ENCODE data around the gene THRAP3.

Gene THRAP3

DNA sequence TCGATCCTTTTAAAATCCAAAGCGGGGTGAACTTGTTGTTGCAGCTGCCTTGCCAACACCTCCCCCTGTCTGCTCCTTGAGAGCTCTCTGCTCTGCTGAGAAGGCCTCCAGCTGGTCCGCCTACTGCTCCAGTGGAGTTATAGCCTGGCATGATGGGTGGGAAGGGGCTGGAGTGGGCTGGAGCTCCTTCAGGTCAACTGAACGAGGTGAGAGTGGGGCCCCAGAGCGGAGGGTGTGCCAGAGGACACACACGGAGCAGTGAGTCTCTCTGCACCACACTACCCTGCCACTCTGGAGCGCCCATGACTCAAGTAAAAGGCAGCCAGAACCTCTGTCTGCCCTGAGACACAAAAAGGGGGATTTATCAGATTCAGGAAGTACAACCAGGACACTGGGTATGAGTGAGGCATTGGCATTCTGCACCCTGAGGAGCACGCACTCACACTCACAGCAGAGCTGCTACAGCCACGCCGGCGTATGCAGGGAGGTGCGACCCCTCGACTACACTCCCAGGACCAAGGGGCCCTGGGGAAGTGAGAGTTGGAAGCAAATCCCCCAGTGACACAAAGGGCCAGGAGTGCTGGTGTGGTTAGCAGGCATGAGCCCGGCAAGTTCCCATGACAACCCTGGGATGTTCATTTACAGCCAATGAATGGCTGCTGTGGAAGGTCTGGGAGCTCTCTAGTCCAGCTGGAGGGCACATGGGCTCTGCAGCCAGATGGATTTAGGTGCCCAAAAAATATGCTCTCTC, 127.2 kb downstream of the THRAP3 start:
- no peak for DNase-seq (ENCODE audit: low spot score)

DNA sequence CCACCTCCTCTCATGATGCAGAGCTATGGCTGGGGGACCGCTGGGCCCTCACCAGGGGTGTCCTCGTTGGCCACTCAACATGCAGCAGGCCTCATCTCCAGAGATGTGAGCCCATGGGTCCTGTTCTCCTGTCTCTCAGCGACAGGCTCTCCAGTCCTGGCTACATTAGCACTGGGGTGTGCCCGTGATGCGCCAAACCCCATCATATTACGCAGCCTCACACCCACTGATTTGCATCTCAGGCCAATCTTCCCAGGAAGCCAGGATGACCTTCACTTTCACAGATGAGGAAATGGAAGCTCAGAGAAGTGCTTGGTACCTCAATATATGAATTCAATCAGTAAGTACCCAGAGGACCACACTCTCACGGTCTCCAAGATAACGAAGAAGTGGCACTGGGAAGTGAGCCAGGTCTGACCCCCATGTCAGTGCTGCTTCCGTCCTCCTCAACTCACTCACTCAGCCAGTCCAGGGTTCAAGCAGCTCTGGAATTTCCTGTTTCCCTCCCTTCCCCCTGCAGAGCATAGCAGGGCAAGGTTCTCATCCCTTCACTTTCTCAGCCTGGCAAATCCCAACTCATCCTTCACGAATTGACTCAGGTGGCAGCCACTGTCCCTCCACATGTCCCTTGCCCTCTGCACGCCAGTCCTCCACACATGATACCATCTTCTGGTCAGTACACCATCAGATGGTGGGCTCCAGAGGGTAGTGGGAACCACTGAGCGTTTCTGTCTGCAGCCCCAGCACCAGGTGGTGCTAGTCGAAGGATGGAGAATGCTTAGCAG, 128.1 kb downstream of the THRAP3 start:
- no peak for DNase-seq (ENCODE audit: low spot score)

GRCh38 chr1:36352910-36353878, 129.0 kb downstream of the THRAP3 start:
- DNase-seq (ENCODE audit: low spot score): no peak

GRCh38 chr1:36354486-36354885, 130.2 kb downstream of the THRAP3 start:
- DNase-seq (ENCODE audit: low spot score): no peak

Small RNAs within 50 kb of the gene (small RNA-seq; reads per million reads assigned to genes)
- gene RN7SL131P (0 reads per million in 2 experiments), gene UBE2V2P4 (0 reads per million in 2 experiments)
